Right ventricle myocardium inferior (tissue), 1 donor: ENCODE results near the gene LYZL4. TPM values are rescaled to one million over a fixed set of nuclear protein-coding genes. Genes with fewer than 3 reads are reported as not detected.
A peak's percentile ranks its signal among the peaks of the same experiment; 100 is the strongest.

Experiments used
- ATAC-seq: fragments of 200-7000 bp; cut with Tn5 transposase; one replicate; pipeline ENCODE4 v1.9.1; 2020; ENCODE audit warnings: mild to moderate bottlenecking, moderate library complexity
- DNase-seq: peaks from one replicate; pipeline ENCODE4 v3.0.0; 2021; ENCODE audit errors: missing footprints
- intact Hi-C: fragments of 100-400 bp; cut with DNase I; formaldehyde crosslinking; loops from one replicate; pipeline ENCODE4 v1.11.0; 2022
- total RNA-seq: library from RNA; stranded (reverse); fragmentation: NEBNext Ultra II Directional; extraction: Animal tissue kit (Norgen Biotek cat#: 25700); gene quantifications from one replicate; pipeline ENCODE4 v1.2.1, GENCODE V29; 2021
- donor health status: DM: no; HTN: yes; CAD: no; lungs with severe emphysema.

The LYZL4 gene
- total RNA-seq, 1 donor from 2014 or later, result not detected

DNA sequence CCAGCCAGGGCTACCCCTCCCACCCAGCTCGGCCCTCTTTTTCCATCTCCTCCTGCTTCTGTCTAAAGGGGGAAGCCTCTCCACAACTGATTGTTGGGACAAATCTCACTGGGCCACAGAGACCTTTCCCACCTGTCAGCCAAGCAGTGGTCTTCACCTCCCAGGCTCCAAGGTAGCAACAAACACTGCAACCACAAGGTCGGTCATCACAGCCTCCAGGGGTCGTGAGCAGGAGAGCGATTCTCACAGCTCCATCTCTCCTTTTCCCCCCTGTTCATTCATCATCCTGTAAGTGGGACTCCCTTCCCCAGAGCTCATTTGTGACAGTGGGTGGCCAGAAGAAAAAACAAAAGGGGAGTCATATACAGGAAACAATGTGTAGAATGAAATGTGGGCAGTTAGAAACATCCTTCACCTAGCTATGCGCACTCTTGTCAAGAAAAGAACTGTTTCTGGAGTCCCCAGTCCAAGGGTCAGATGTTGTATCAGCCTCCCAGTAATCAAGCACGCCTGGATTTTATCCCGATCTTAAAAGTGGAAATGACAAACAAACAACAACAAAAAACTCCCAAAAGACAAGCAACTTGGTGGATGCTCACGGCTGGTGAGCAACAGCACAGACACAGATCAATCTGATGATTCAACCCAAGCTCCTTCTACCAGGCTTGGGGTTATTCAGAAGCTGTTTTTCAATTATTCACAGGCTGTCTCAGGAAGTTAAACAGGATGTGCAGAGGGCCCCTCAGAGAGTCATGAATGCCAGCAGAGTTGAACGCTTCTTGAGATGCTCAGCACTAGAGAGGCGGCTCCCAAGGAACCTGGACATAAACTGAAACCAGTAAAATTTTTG lies 22.4 kb downstream of the LYZL4 start:
- ATAC-seq (no peak), DNase-seq (no peak)
- intact Hi-C loops, result no loop called here

DNA sequence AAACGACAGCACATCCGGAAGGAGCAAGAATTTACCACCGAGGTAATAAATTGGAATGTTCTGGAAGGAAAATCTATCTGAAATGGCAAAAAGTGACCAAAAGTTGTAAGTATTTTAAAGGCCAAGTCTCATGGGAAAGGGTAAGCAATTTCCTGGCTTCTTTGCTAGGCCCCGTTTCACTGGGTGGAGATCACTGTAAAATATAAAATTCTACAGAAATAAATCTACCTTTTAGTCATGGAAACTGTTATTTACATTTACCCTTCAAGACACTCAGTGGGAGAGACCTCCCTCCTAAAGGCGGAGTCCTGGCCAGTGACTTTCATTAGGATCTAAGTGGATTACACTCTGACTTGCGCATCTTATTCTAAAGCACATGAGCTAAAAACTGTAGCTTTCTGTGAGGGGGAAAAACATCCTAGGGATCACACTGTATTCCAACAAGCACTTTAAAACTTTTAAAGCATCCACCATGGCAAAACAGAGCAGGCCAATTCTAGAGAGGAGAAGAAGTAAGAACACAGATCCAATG lies 28.8 kb downstream of the LYZL4 start:
- DNase-seq, result no peak
- intact Hi-C loops, result no loop called here
- no peak for ATAC-seq

DNA sequence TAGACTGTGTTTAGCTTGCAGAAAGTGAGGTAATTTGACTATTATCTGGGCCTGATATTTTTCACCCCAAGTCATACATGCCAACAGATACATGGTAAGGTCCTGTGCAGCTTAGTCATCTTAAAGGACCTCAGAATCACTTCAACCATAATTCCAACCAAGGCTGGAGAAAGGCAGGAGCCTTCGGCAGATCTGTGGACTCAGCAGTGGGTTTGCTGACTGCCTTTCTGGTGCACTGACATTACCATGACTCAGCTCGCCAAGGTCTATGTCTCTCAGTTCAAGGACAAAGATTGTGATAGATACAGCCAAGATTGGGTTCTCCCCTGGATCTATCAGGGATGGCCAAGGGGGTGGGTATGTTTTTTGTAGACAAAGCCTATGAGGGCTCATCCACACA lies 32.7 kb downstream of the LYZL4 start:
- DNase-seq (no peak), ATAC-seq (no peak)
- intact Hi-C loops, result no loop called here

DNA sequence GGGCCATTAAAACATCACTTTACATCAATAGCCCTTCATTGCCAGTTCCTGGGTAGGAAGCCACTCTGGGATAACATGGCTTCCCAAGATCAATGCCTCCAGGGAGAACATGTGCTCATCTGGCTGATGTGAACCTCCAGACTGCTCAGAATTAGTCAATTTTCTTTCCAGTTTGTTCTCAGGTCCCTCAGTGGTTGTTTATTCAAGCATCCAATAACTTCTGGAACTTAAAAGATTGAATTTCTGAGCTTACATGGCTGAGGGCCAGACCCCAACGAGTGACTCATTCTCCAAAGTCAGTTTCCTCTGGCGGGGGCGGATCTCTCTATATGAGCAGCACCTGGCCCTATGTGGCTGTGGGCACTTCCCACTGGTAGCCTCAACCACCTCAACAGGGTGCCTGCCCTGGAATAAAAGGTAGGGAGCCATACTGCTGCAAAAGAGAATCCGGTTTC lies 34.0 kb downstream of the LYZL4 start:
- DNase-seq, result no peak
- ATAC-seq, result peak; percentile 36
- intact Hi-C loops, result no loop called here

DNA sequence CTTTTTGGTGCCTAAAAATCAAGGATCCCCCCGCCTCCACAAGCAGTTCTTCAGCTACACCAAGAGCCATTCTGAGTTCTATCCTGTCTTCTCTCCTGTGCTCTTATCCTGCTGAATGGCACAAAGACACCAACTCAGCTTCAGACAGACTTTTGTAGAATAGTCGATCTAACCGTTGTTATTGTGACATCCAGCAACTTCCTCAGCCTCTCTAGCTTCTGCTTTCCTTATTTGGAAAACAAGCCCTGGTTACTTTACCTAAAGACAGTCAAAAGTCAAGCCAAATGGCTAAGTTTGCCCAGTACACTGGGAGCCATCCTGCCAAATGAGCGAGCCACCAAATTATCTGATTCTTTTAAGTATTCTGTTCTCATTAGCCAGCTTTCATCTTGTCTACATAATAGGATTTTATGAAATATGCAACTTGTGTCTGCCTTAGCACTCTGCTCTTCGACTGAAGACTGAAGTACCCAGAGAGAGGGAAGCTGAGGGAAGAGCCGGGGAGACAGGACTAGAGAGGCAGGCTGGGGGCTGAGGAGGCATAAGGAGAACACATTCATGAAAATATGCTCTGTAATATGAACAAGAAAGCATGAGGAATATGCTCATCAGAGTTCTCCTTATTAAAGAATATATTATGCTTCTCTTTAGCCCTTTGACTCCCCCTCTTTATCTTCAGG lies 35.1 kb downstream of the LYZL4 start:
- no peak for DNase-seq
- intact Hi-C loops, result no loop called here
- ATAC-seq, result no peak

DNA sequence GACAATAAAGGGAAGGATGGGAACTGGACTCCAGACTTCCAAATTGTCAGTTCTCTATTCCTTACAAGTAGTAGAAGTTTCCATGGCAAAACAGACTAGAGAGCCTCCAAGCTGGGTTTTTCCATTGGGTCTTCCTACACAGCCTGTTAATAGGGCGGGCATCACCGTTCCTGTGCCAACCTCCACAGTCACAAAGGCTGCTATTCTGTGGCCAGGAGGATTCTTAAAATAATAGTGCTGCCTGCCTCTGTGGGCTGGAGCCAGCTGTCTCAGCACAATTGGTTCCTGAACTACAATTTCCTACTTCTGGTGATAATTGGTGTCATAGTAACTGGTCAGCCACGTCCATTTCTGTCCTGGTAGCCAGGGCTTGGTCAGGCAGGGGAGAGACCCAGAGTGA lies 38.6 kb downstream of the LYZL4 start:
- DNase-seq, result no peak

DNA sequence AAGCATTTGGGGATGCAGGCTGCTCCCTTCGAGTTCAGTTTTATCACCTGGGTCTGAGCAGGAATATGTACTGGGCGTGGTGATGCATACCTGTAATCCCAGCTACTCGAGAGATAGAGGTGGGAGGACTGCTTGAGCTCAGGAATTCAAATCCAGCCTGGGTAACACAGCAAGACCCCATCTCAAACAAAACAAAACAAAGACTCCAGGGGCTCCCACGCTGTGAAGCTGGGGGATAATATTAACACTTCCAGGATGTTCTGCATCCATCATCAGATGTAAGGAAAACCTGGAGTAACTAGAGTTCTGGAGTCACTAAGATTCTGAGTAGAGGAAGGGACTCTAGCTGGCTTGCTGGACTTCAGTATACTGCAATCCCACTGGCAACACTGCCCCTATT lies 40.6 kb downstream of the LYZL4 start:
- DNase-seq, result no peak
- no peak for ATAC-seq
- intact Hi-C loops, result no loop called here

More for the DNA sequence above, 38.6 kb downstream of the LYZL4 start:
- ATAC-seq, result no peak
- intact Hi-C loops, result no loop called here

DNA sequence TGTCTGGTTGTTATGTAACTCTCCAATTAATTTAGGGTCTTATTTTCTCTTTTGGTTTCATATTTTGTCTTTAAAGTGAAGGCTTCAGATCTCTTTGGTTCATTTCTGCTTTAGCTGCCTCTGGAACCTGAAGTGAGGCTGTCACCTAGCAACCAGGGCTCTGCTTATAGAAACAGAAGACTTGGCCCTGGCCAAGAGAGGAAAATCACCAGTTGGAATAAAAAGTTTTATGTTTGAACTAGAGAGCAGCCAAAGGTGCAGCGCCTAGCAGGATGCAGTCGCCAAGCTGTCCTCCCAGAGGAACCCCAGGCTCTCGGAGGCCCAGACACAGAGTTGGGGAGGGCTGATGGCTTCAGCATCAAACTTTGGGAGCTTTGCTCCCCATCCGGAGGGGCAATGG lies 41.1 kb downstream of the LYZL4 start:
- ATAC-seq (peak; percentile 57), DNase-seq (no peak)
- intact Hi-C loops, result no loop called here

DNA sequence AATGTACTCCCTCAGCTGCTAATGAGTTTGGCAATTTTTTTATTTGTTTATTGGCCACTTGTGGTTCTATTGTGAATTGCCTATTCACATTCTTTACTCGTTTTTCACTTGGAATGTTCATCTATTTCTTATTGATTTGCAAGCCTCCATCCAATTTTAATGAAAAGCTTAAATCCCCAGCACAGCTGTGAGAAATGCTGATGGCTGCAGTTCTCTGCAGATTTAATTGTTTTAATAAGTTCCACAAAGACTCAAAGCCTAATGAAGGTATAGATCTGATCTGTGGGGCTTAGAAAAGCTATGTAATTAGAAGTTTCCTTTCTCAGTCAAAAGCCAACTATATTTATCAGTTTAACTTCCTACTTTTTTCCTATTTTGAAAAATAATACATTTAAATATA lies 41.5 kb downstream of the LYZL4 start:
- DNase-seq (no peak), ATAC-seq (no peak)
- intact Hi-C loops, result no loop called here

DNA sequence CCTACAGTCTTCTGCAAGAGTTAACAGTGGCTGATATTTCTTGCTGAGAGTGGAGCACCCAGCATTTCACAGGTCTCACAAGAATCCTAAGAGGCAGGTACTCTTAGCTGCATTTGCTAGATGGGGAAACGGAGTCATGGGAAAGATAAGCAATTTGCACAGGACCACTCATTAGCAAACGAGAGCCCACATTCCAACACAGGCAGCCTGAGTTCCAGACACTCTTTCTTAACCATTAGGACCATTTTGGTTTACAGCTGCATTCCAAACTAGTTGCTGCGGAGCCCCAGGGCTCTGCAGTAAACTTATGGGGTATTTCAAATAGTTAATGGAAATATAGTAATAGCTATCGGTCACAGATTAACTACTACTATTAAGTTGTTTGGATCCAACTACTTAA lies 42.5 kb downstream of the LYZL4 start:
- no peak for DNase-seq
- ATAC-seq, result no peak
- intact Hi-C loops, result no loop called here

DNA sequence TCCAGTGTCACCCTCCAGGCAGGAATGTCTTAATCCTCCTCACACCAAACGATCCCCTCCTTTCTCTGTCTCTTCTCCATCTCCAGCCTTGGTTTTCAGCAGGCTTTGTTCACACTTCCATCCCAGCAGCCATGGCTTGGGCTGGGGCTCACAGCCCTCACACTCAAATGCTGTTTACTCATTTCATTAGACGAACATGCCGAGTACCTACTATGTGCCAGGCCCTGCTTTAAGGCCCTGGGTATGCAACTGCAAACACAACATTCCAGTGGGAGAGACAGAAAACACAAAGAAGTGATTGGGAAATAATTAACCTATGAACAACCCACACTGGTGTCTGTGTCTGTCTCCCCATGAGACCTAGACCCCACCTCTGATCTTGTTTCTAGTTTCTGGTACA lies 43.9 kb downstream of the LYZL4 start:
- DNase-seq, result no peak
- intact Hi-C loops, result no loop called here
- ATAC-seq, result no peak

DNA sequence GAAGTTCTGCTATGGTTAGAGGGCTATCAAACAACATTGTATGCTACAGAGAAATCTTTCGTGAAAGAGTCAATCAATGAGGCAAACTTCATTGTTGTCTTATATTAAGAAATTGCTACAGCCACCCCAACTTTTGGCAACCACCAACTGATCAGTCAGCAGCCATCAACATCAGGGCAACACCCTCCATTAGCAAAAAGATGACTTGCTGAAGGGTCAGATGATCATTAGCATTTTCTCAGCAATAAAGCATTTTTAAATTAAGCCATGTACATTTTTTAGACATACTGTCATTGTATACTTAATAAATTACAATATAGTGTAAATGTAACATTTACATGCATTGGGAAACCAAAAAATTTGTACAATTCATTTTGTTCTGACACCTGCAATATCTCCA lies 53.1 kb downstream of the LYZL4 start:
- ATAC-seq (no peak), DNase-seq (no peak)
- intact Hi-C loops, result no loop called here

DNA sequence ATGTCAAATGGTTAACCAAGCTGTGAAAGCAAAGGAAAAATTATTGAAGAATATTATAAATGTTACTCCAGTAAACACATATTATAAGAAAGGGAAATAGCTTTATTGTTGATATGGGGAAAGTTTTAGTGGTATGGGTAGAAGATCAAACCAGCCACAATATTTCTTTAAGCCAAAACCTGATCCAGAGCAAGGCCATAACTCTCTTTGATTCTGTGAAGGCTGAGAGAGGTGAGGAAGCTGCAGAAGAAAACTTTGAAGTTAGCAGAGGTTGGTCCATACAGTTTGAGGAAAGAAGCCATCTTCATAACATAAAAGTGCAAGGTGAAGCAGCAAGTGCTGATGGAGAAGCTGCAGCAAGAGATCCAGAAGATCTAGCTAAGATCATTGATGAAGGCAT lies 54.8 kb downstream of the LYZL4 start:
- ATAC-seq, result no peak

DNA sequence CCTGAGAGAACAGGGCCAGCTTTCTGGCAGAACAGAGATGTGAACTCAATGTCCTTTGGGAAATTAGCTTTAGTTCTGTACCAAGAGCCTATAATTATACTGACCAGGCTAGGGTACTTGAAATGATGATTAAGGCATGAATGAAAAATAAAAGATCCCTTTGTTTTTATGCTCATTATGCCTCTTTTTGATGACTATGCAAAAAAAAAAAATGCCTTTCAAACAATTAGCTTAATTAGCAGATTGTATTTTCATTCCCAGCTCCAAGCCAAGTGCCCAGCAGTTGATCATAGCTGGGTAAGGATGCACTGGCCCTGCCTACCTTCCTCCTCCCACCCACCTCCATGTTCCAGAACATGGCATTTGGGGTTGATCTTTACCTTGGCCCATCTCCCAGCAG lies 56.8 kb downstream of the LYZL4 start:
- no peak for ATAC-seq
- DNase-seq, result no peak
- intact Hi-C loops, result no loop called here

More for the DNA sequence above, 54.8 kb downstream of the LYZL4 start:
- intact Hi-C loops, result no loop called here
- DNase-seq, result no peak

DNA sequence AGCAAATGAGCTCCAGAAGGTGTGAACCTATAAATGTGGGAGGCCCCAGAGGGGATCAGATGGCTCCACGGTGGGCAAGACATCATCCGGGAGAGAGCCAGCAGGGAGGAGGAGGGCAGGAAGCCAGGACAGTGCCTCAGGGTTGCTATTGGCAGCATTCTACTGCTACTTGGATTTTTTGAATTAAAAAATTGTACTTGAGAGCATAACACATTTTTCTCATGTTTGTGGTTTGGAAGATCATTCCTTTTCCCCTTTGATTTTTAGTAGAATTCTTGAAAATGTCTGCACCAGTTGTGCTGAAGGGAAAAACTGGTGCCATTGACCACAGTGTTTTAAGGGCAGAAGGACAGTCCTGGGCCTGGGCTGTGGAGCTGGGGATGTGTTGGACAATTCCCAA lies 59.2 kb downstream of the LYZL4 start:
- intact Hi-C loops, result no loop called here
- no peak for DNase-seq
- no peak for ATAC-seq

DNA sequence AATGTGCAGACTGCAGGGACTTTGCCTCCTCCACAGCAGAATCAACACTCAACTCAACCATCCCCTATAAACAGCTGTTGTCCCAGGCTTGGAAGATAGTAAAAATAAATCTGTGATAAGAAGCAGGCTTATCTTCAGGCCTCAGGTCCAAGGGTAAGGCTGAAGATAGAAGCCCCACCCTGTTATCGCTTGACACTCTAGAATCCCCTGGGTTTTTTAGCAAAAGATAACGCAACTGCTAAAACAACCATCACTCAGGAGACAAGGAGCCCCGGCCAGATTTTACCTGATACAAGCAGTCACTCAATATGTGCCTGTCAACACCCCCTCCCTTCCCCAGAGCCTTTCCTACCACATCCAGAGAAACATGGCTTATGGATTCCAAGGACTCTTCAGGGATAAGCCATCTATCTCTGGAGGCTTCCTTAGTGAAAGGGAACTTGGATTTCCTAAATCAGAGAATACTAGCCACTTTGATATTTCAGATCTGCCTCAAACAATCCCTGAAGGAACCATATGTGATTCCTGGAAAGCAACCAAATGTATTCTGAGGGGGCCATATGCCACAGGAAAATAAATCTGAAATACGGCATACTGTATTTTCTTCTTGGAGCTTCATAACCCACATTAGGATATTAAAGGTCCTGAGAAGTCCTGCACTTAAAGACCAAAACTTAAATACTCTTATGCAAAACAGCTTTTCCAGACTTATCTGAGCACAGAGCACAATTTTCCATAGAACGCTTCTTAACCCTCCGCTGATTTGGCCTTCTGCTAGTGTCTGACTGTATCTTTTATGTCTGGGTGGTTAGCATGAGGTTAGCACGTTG lies 60.4 kb downstream of the LYZL4 start:
- intact Hi-C loops, result no loop called here
- ATAC-seq (no peak), DNase-seq (no peak)

DNA sequence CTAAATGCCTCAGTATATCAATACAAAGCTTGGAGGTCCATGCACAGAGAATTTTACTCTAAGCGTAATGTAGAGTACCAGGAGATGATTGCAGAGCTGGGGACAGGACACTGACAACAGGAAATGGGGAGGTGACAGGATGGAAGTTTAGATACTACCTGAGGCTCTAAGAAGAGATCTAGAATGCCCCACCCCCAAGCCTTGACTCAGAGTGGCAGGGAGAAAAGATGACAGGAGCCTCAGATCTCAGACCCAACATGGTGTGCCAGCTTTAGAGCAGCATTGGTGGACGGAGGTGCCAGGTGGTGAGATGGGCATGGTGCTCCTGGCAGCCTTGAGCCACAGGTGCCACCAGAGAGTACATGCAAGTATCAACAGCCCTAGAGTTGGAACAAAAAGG lies 62.5 kb downstream of the LYZL4 start:
- DNase-seq (no peak), ATAC-seq (no peak)
- intact Hi-C loops, result no loop called here
